CD4-positive, alpha-beta T cell treated with Interferon gamma for 1 hour (primary cell): Measurements from ENCODE around the gene KLHL4.
"Not testable (repeated sequence)": the region's sequence is repeated elsewhere in the genome, so short reads cannot be mapped to it uniquely, and the experiment has no call there.

Experiments used
- DNase-seq: peaks from one replicate; pipeline ENCODE4 v3.0.0-alpha.2; 2020

The KLHL4 gene

DNA sequence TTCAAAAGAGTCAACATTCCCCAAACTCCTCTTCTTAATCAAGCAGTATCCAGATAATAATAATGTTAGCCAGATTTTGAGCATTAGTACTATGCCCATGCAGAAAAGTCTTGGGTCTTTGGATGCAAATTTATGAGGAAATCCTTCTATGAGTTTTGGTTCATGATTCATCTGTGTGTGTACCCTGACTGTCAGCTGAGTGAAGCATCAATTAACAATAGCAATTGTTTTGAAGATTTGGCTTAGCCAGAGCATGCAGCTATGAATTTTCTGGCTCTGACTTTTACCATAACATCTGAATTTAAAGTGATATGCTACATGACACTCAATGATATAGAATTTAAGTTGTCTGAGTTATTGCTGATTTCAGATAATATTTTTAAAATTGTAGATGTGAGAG, 145.8 kb downstream of the KLHL4 start:
- no peak for DNase-seq

DNA sequence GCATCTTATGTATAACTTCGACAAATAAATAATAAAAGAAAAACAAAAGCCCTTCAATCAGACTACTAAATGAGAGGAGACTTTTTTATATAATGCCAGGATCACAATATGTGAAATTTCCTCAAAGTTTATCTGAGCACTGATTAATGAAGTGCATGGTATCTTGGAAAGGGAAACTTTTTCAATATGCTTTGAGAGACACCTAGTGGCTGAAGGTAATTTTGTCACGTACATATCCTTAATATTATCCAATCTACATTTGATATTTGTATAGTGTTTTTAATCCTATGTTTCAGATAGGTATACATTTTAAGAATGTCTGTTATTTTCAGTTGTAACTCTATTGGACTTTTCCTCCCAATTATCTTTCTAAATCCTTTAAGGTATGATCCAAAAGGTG, 146.8 kb downstream of the KLHL4 start:
- no peak for DNase-seq

DNA sequence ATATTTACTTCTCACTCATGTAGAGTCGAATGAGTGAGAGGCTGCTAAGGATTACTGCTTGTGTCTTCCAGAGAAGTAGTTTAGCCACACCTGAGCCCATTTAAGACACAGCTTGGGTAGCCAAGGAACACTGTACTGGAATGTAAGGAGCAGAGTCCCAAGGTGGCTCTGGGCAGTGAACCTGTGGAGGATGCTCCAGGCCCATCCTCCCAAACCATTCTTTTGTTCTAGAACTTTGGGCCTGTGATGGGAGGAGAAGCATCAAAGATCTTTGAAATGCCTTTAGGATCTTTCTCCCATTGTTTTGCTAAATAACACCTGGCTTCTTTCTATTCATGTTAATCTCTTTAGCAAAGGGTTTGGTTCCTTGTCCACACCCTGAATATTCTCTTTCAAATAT, 162.2 kb downstream of the KLHL4 start:
- no peak for DNase-seq

DNA sequence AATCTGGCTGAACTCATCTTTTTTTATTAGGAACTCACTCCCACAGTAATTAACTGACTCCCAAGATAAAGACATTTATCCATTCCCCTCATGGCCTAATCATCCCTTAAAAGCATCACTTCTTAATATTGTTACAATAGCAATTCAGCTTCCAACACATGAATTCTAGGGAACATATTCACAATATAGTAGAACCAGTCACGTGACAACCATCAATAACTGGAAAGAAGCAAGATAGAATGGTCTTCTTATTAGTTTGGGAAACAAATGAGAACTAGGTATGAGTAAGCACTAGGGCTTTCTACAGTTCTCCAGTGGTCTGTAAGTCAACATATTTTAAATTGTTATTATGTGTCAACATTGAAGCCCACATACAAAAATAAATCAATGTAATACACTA, 170.1 kb downstream of the KLHL4 start:
- DNase-seq = no peak

DNA sequence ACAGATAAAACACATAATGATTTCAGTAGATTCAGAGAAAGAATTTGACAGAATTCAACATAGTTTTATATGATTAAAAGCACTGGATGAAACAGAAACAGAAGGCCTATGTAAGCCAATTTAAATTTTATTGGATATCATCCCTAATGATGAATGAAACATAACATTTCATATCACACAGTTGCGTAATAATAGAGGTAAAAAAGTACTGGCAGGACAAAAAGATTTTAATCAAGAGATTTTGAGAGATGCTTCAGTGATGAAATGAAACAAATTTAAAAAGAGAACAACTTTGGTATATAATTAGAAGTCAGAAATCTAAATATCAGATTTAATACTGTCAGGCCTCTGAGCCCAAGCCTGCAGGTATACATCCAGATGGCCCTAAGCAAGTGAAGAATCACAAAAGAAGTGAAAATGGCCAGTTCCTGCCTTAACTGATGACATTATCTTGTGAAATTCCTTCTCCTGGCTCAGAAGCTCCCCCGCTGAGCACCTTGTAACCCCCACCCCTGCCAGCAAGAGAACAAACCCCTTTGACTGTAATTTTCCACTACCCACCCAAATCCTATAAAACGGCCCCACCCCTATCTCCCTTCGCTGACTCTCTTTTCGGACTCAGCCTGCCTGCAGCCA, 170.6 kb downstream of the KLHL4 start:
- not testable (repeated sequence) for DNase-seq

DNA sequence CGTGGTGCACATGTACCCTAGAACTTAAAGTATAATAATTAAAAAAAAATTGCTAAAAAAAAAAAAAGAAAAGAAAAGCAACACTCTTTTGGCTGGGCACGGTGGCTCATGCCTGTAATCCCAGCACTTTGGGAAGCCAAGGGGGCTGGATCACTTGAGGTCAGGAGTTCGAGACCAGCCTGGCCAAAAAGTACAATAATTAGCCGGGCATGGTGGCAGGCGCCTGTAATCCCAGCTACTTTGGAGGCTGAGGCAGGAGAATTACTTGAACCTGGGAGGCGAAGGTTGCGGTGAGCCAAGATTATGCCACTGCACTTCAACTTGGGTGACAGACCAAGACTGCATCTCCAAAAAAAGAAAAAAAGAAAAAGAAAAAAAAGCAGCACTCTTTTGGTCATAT, 171.6 kb downstream of the KLHL4 start:
- DNase-seq = not testable (repeated sequence)

DNA sequence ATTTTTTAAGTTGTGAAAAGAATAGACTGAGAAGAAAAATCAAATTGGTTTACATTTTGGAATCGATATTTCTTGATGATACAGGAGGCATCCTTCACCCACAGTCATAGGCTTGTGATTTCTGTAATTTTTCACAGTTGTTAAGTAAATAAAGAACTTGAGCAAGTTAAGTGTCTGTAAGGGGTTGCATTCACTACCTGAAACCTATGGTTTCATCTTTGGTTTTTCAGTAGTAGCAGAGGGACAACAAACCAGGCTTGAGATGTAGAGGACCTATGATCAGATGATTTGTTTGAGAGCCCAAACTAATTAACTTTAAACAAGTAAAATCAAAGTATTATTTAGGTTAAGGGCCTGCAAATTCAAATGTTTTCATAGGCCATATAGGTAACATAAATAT, 175.6 kb downstream of the KLHL4 start:
- no peak for DNase-seq

DNA sequence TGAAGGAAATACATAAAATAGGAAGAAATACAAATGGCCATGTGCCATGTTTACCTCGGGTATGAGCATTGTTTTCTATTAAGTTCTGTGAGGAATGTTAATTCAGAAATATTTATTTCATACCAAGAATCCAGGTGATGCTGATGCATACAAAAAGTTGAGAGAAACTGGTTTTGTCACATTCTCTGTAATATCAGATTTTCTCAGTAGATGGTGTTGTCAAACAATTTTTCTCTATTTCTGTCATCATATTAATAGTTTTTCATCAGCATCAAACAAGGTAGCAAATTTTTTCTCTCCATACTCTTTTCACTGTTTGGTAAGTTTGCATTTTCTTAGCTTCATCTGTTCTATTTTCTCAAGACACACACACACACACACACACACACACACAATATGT, 179.8 kb downstream of the KLHL4 start:
- DNase-seq = no peak

DNA sequence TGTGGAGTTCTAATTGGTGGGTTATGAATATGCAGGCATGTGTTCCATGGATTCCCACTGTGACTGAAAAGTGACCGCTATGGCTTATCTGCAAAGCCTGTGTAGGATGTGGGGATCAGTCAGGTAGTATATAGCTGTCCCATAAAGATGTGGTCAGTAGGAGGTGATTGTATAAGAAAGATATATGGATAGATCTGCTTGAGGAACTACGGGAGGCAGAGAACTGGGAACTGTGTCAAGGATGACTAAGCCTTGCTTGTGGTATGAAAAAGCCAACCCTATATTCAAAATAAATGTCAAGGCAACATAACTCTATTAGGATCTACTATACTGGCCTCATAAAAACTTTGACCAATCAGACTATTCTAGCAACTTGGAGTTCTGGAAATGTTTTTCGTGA, 185.2 kb downstream of the KLHL4 start:
- no peak for DNase-seq

DNA sequence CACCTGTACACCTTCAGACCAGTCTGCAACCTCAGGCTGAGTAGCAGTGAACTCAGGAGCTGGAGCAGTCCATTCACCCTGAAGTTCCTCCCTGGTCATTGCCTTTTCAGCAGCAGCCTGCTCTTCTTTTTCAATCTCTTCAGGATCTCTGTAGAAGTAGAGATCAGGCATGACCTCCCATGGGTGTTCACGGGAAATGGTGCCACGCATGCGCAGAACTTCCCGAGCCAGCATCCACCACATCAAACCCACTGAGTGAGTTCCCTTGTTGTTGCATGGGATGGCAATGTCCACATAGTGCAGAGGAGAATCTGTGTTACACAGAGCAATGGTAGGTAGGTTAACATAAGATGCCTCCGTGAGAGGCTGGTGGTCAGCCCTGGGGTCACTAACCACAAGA, 185.9 kb downstream of the KLHL4 start:
- DNase-seq = not testable (repeated sequence)

DNA sequence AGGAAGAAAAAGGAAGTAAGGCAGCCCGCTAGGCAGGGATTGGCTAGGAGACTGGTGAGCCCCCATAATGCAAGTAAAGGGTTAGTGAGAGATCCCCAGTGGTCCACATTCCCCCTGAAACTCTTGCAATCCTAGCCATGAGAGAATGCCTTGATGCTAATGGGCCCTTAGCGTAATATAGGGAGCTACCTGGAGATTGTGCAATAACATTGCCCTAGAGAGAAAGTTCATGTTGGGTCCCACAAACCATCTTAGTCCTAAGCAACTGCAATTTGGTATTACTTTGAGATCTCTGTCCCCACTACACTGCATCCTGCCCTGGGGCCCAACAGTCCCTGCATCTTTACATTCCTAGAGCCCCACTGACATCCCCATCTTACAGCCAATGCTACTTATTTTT, 188.5 kb downstream of the KLHL4 start:
- DNase-seq = no peak

DNA sequence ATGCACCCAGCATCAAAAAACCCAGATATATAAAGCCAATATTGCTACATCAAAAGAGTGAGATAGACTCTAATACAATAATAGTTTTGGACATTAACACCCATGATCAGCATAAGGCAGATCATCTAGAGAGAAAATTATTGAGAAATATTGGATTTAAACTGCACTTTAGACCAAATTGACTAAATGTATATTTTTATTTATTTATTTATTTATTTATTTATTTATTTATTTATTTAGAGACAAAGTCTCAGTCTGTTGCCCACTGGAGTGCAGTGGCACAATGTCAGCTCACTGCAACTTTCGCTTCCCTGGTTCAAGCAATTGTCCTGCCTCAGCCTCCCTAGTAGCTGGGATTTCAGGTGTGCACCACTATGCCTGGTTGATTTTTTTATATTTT, 193.0 kb downstream of the KLHL4 start:
- no peak for DNase-seq
